Measurements from ENCODE around the gene AFAP1. TPM values are rescaled to one million over a fixed set of nuclear protein-coding genes. Genes with fewer than 3 reads are reported as not detected.

Gene AFAP1
- total RNA-seq, 1 donor from 2014 or later: 30.8 TPM

- DNase-seq (ENCODE audit: low read depth): no peak
Measured at GRCh38 chr4:7968262-7968896, 28.7 kb upstream of the AFAP1 start.

DNA sequence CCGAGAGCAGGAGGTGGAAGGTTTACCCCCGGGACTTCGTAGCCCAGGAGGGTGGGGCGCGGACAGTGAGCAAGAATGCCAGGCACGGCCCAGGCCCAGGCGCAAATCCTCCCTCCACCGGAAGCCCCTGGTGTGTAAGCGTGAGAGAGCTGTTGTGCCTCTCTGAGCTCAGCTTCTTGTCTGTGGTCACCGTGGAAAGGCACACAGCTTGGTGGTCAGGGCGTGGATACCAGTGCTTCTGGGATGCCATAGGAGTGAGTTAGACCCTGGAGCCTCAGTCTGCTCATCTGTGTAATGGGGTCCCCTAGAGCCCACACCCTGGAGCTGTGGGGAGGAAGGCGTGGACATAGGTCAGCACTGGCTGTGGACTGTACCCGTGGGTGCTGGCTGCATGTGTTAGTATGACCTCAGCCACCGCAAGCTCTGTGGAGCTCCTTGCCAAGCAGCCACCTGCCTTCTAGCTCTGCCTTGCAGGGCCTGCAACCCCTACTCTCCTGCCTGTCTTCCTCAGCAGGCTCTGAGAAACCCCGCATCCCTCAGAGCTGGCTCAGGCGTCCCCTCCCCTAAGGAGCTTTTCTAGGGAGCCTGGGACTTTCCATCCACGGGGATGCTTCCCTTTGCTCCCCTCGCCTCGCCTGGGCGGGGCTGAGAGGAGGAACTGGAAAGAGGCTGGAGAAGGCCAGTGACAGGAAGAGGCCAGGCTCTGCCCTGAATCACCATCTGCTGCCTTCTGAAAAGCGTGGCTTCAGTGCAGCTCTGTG, 28.0 kb upstream of the AFAP1 start:
- DNase-seq (ENCODE audit: low read depth): peak; percentile 46

- no peak for DNase-seq (ENCODE audit: low read depth)
Measured at GRCh38 chr4:7967063-7967440, 27.4 kb upstream of the AFAP1 start.

DNA sequence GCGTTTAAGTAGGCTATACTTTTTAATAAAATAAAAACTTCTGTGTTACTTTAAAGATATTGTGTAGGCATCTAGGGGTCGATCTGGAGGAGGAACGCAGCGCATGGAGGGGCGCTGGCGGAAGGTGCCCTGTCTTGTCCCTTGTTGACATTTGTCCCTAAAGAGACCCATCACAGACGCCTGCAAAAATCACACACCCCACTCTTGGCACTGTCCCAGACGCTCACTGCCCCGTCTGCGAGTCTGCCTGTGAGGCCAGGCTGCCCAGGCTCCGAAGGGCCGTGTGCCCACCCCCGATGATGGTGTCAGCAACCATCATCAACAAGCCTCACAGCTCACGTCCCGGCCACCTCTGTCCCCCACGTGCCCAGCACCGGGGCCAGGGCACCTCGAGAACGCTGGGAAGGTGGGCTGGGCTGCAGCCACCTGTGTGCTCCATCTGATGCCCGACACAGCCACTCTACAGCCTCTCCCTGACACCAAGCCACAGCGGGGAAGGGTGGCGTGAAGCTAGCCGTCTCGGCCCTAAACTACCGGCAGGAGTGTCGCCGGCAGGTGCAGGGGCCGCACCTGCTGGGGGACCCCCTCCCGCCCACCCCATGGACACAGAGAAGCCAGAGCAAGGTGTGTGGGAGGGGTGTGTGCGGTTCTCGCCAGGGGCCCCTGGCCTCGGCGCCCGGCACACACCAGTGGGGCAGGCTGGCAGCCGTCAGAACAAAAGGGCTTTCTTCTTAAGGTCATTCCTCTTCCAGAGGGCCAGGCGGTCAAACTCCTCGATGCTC, 26.8 kb upstream of the AFAP1 start:
- DNase-seq (ENCODE audit: low read depth): no peak

GRCh38 chr4:7964890-7965662, 25.4 kb upstream of the AFAP1 start:
- DNase-seq (ENCODE audit: low read depth): no peak

GRCh38 chr4:7964459-7964858, 24.8 kb upstream of the AFAP1 start:
- no peak for DNase-seq (ENCODE audit: low read depth)

- no peak for DNase-seq (ENCODE audit: low read depth)
Measured at GRCh38 chr4:7963691-7964090, 24.0 kb upstream of the AFAP1 start.

DNA sequence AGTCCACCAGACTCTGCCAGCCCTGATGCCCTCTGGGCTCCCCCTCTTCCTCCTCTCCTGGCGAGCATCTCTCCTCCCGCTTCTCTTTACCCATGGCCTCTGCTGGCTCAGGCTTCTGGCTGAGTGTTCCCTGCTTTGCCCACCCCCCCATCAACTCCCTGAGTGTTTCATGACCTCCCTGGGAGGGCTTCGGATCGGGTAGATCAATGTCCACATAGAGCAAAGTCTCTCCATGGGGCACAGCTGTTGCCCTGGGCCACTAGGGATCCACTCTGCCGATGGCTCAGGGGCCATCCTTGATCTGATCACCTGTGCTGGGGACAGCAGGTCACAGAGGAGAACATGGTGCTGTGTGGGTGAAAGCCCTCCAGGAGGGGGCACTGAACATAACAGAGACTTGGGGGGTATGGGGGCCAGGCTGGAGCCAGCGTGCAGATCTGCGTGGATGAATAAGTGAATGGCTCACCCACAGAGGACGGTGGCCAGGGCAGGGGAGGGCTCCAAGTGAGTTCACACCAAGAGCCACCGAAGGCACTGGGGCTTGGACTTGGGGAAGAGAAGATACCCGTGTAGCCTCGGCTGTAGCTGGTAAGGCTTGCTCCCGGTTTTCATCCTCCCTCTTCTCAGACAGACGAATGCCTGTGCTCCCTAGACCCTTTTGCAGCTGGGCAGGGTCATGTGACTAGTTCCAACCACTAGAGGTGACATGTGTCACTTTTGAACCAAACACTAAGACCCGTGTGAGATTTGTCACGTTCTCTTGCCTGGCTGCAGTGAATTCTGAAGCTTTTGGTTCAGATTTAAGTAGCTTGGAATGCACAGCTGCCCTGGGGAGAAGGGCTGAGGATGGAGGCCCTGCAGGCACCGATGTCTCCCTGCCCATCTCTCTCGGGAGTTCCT, 23.2 kb upstream of the AFAP1 start:
- no peak for DNase-seq (ENCODE audit: low read depth)

DNA sequence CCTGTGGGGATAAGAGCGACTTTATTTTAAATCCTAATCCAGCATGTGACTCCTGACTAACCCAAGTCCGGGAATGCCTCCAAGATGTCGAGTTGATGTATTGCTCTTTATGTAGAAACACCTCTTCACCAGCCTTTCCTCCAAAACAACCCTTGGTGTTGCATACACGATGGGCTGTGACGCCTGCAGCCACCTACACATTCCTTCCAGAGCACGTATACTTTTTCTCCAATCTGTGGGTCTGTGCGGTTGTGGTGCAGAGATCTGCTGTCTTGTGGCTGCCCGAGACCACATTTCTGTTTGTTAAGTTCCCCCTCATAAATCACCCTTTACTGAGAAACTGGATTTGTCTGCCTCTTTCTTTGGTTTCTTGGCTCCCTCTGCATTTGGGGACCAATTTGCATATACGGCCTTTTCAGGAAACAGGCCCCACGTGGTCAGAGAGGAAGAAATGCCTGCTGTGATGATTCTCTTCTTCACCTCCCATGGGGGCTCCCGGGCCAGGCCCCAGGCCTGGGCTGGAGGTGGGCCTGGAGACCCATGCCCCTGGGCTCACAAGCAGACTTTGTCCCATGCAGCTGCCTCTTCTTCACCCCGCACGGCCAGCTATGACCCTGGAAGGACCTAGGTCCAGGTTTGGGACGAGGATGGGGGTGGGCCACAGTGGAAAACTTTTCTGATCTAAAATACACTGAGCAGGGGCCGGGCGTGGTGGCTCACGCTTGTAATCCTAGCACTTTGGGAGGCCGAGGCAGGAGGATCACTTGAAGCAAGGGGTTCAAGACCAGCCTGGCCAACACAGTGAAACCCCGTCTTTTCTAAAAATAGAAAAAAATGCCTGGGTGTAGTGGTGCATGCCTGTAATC, 21.4 kb upstream of the AFAP1 start:
- peak; percentile 55 for DNase-seq (ENCODE audit: low read depth)

- DNase-seq (ENCODE audit: low read depth): no peak
Measured at GRCh38 chr4:7960017-7960789, 20.5 kb upstream of the AFAP1 start.

DNA sequence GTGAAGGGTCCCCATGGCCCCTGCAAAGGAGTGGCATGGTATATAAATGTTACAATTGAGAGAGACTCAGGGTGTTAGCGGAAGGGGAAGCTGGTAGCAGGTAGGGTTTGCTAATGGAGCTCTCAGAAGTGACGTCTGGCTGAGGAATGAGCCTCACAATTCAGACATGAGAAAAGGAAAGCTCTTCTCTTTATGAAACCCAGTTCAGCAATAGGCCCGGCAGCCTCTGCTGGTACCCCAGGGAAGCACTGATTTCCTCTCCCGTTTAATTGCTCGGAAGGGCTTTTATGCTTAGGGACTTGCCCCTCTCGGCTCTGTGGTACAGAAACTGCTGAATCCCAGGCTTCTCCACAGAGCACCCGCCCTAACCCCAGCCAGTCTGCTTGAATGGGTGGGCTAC, 19.4 kb upstream of the AFAP1 start:
- no peak for DNase-seq (ENCODE audit: low read depth)

- DNase-seq (ENCODE audit: low read depth): no peak
Measured at GRCh38 chr4:7956934-7957656, 17.4 kb upstream of the AFAP1 start.

DNA sequence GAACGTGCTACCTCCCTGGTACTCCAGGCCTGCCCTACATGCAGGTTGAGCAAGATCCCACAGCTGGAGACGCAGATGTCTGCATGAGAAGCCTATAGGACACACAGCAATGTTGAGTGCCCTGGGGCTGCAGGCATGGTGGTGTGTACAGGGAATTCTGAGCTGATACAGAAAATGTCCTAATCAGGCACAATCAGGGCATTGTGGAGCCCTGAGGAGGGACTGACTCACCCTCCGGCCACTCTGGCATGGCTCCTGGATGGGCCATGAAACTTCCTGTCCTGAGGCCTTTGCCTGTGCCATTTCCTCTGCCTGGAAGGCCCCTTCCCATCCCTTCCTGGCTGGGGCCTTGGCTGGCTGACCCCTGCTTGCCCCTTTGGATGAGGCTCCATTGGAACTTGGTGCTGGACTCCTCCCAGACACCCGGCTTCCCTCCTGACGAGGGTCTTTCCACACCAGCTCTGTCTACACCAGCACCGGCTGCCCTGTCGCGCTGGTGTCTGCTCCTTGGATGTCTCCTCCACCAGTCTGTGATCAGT, 16.7 kb upstream of the AFAP1 start:
- no peak for DNase-seq (ENCODE audit: low read depth)

- no peak for DNase-seq (ENCODE audit: low read depth)
Measured at GRCh38 chr4:7955393-7955792, 15.7 kb upstream of the AFAP1 start.

DNA sequence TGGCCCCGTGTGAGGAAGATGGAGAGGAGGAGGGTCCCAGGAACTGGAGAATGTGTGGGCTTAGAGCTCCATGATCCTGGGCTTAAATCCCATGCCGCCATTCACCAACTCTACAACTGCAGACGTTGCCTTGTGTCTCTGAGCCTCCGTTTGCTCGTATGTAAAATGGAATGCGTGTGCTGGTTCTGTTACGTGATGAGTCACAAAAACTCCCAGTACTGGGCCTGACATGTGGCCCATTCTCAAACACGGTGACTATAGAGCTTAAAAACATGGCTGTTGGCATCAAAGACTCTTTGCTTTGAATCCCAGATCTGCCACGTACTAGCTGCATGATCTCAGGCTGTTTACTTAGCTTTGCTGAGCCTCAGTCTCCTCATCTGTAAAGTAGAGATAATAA, 13.0 kb upstream of the AFAP1 start:
- no peak for DNase-seq (ENCODE audit: low read depth)

- DNase-seq (ENCODE audit: low read depth): no peak
Measured at GRCh38 chr4:7950301-7951092, 10.8 kb upstream of the AFAP1 start.

DNA sequence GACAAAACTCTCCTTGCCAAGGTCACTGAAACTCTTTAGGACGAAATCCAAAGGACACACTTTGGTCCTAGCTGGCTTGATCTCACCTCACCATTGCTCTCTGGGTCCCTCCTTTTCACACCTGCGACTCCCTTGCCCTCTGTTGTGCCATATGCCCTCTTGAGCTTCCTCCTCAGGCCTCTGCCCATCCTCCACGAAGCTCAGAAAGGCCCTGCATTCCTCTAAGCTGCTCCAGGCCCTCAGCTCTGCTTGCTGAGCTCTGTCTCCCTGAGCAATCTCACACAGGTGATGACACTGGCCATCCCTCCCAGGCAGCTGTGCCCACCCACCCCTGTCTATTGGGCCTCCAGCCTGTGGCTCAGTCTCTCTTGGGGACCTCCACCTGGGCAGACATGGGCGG, 10.1 kb upstream of the AFAP1 start:
- DNase-seq (ENCODE audit: low read depth): no peak

Data from myocyte (in vitro differentiated cells).